Mesodermal cell (in vitro differentiated cells): ENCODE measurements around the gene RECK.
A peak's percentile ranks its signal among the peaks of the same experiment; 100 is the strongest.
"Not testable (repeated sequence)": the region's sequence is repeated elsewhere in the genome, so short reads cannot be mapped to it uniquely, and the experiment has no call there.

Experiments used
- H3K27ac ChIP-seq: 2 replicates; pipeline ENCODE4 v1.7.0; 2013; ENCODE audit warnings: mild to moderate bottlenecking, low read depth, low read length, moderate library complexity; ENCODE audit not compliant: severe bottlenecking
- H3K36me3 ChIP-seq: 2 replicates; pipeline ENCODE4 v1.7.1; 2013; ENCODE audit warnings: mild to moderate bottlenecking, low read length, moderate library complexity; ENCODE audit not compliant: control insufficient read depth, insufficient read depth
- H3K4me1 ChIP-seq: one replicate; pipeline ENCODE4 v1.7.1; 2013; ENCODE audit warnings: mild to moderate bottlenecking, low read length; ENCODE audit not compliant: insufficient read depth, control insufficient read depth, poor library complexity, severe bottlenecking
- H3K4me3 ChIP-seq: 2 replicates; pipeline ENCODE4 v1.7.0; 2013; ENCODE audit warnings: low read length, control low read depth, mild to moderate bottlenecking; ENCODE audit not compliant: insufficient read depth, poor library complexity, severe bottlenecking; ENCODE audit errors: extremely low read depth
- H3K9me3 ChIP-seq: 2 replicates; pipeline ENCODE4 v1.7.1; 2013; ENCODE audit warnings: mild to moderate bottlenecking, low read length, moderate library complexity; ENCODE audit not compliant: control insufficient read depth
- WGBS, 2 experiments: methylation state at CpG; one replicate each; pipeline ENCODE4 v1.1.5; 2013; ENCODE audit warnings: missing lambda C conversion rate in 2 of 2; ENCODE audit not compliant: insufficient coverage in 2 of 2; 5-methylcytosine and 5-hydroxymethylcytosine counted together

RECK gene

DNA sequence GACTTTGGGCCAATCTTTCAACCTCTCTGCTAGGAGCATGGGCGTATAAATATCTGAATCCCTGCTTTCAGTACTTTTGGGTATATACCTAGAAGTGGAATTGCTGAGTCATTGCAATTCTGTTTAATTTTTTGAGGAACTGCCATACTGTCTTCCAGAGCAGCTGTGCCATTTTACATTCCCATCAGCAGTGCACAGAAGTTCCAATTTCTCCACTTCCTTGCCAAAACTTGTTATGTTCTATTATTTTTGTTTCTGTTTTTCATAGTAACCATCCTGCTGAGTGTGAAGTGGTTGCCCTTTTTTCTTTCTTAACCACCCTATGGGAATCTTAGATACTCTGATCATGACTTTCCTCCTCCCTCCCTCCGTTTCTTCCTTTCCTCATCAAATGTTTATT, 121.4 kb downstream of the RECK start:
- WGBS, 2 experiments = 83 to 88% methylated on average over 1 of the region's 2 CpGs
- H3K4me1 ChIP-seq = peaks cover 15% of the 10 kb centered on the region
- peaks cover 5% of the 10 kb centered on the region for H3K9me3 ChIP-seq
- H3K27ac ChIP-seq = no peak overlapping the region
- peaks cover 39% of the 10 kb centered on the region for H3K36me3 ChIP-seq
- H3K4me3 ChIP-seq = no peak overlapping the region

DNA sequence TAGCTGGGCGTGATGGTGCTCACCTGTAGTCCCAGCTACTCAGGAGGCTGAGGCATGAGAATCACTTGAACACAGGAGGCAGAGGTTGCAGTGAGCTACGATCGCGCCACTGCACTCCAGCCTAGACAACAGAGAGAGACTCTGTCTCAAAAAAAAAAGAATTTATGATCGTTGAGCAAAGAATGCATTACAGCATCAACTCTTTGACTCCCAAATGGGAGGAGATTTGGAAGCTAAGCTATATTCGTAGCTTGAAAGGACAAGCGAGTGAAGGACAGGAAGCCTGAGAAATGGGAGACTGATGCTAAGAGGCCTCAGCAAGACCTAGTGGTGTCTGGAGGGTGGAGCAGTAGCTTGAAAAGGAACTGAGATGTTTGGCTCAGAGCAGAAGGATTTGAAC, 122.2 kb downstream of the RECK start:
- 94 to 95% methylated on average over 6 to 7 of the region's 7 CpGs for WGBS, 2 experiments
- peaks cover 23% of the 10 kb centered on the region for H3K4me1 ChIP-seq

DNA sequence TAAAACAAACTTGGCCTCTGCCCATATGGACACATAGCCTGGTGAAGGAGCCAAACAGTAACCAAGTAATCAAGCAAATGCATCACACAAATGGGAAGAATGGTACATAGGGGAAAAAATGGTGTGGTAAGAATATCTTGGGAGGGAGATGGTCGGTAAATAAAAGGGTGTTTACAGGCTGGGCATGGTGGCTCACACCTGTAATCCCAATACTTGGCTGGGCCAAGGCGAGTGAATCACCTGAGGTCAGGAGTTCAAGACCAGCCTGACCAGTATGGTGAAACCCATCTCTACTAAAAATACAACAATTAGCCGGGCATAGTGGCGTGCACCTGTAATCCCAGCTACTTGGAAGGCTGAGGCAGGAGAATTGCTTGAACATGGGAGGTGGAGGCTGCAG, 122.8 kb downstream of the RECK start:
- H3K4me3 ChIP-seq, H3K9me3 ChIP-seq, H3K27ac ChIP-seq: not testable (repeated sequence)
- Histone ChIP-seq H3K36me3 (peaks cover 39% of the 10 kb centered on the region), H3K4me1 (peaks cover 25% of the 10 kb centered on the region)
- 94 to 95% methylated on average over 2 to 4 of the region's 4 CpGs for WGBS, 2 experiments

More for the DNA sequence above, 122.2 kb downstream of the RECK start:
- no peak overlapping the region for H3K27ac ChIP-seq
- H3K36me3 ChIP-seq = peaks cover 39% of the 10 kb centered on the region
- H3K4me3 ChIP-seq = no peak overlapping the region
- peaks cover 5% of the 10 kb centered on the region for H3K9me3 ChIP-seq

DNA sequence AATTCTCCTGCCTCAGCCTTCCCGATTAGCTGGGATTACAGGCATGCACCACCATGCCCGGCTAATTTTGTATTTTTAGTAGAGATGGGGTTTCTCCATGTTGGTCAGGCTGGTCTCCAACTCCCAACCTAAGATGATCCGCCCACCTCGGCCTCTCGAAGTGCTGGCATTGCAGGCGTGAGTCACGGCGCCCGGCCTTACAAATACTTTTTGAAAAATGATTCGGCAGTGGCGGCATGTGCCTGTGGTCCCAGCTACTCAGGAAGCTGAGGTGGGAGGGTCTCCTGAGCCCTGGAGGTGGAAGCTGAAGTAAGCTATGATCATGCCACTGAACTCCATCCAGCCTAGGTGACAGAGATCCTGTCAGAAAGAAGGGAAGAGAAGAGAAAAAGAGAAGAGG, 123.4 kb downstream of the RECK start:
- H3K9me3 ChIP-seq, H3K4me3 ChIP-seq, H3K27ac ChIP-seq: not testable (repeated sequence)
- H3K36me3 ChIP-seq = peaks cover 34% of the 10 kb centered on the region
- 85 to 89% methylated on average over 9 of the region's 11 CpGs for WGBS, 2 experiments
- peaks cover 28% of the 10 kb centered on the region for H3K4me1 ChIP-seq

DNA sequence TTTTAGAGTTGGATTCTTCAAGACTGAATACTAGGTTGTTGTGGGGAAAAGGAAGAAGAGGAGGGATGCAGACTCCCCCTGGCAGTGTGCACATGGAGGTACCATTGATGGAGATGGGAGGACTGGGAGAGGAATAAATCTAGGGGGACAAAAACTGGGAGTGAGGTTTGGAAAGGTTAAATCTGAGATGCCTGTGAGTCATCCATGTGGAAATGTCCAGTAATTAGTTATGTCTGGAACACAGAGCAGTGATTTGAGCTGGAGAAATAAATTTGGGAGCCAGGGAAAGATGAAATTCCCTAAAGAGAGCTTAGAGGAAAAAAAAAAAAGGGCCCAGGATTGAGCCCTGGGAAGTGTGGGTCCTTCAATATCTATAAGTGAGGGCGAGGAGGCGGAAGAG, 124.5 kb downstream of the RECK start:
- Histone ChIP-seq H3K4me3 (no peak overlapping the region), H3K4me1 (peaks cover 31% of the 10 kb centered on the region), H3K36me3 (peaks cover 24% of the 10 kb centered on the region), H3K27ac (no peak overlapping the region), H3K9me3 (peaks cover 5% of the 10 kb centered on the region)
- 100% methylated on average over 2 of the region's 2 CpGs; no CpG with 5 or more reads in 1 of the 2 experiments for WGBS, 2 experiments

DNA sequence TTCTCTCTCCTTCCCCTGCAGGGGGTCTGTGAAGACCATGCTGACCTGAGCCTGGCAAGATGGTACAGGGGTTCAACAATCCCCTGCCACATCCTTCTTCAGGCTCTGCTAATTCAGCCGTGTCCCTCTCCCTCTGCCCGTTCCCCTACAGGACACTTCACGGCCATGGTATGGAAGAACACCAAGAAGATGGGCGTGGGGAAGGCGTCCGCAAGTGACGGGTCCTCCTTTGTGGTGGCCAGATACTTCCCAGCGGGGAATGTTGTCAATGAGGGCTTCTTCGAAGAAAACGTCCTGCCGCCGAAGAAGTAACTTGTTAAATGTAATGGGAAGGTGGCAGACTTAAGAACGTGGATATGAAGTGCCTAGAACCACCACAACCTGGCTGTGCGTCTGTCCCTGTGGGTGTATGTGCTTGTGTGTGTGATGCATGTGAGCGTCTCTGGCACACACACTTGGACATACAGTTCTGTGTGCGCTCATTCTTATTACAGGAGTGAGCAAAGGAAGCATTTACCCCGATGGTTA, 125.6 kb downstream of the RECK start:
- Histone ChIP-seq H3K4me3 (no peak overlapping the region), H3K4me1 (peaks cover 31% of the 10 kb centered on the region), H3K9me3 (no peaks in the 10 kb centered on the region), H3K27ac (peak overlapping the region; percentile 98), H3K36me3 (peaks cover 19% of the 10 kb centered on the region)
- 78 to 85% methylated on average over 9 to 15 of the region's 17 CpGs for WGBS, 2 experiments

DNA sequence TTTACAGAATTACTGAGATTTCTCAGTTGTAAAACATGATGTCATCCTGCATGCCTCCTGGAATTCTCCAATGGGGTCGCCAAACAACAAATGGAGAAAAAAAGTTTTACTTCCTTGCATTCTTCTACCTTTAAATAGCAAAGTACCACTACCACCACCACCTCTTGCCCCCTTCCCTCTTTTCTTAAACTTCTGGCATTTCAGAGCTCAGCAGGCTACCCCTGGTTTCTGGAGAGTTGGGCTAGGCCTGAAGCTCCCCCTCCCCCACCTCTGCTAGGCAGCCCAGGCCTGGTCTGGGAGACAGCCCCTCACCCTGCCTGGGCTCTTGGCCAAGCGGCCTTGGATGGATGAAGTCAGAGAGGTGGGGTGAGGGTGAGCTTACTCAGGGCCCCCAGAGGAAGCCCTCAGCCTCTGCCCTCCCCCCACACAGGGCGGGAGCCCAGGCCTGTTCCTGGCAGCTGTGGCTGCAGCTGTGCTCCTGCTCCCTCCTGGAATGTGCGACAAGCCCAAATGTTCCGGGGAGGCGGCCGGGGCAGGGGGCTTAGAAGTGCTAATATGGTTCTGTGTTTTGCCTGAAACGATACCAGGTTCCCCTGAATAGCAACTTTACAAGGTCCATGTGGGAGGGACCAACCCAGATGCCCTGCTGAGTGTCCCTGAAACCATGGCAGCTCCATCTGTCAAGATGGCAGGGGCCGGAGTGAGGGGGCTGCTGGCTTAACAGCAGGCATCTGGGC, 126.5 kb downstream of the RECK start:
- WGBS, 2 experiments = 16 to 17% methylated on average over 3 to 7 of the region's 9 CpGs
- Histone ChIP-seq H3K27ac (peak overlapping the region; percentile 98), H3K36me3 (peaks cover 10% of the 10 kb centered on the region), H3K9me3 (no peaks in the 10 kb centered on the region), H3K4me1 (peaks cover 31% of the 10 kb centered on the region), H3K4me3 (no peak overlapping the region)

DNA sequence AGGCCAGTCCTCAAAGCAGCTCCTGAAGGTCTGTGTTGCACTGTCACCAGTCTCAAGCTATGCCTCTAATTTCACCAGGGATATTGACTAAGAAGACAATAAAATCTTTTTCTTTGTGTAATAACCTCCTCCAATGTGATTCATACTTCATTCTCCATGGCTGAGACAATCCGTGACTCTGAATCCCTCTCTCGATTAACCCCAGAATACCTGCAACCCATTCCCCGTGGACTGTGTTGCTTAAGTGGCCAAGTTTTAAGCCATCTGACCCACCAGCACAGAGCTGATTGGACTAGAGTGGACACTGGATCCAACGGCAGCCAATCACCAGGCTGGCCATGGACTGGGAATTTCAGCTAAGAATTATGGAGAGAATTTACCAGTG, 127.1 kb downstream of the RECK start:
- Histone ChIP-seq H3K36me3 (peaks cover 7% of the 10 kb centered on the region), H3K4me1 (peaks cover 31% of the 10 kb centered on the region), H3K9me3 (no peaks in the 10 kb centered on the region), H3K4me3 (no peak overlapping the region), H3K27ac (peak overlapping the region; percentile 98)
- whole genome bisulfite sequencing, 2 experiments = 72 to 78% methylated on average over 3 to 4 of the region's 4 CpGs

DNA sequence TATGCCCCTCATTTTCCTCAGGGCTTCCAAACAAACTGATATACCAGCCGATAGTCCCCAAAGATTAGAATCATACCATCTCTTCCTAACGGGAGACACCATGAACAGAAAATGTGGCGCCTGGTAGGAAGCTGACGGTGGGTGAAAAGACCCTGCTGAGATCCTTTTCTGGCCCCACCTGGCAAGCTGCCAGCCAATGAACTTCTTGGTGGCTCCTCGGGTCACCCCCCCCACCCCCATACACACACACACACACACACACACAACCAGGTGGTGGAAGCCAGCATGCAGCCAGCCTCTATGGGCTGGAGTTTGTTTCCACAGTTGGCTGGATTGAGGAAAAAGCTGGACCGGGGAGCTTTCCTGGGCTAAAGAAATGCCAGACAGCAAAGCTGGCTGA, 127.7 kb downstream of the RECK start:
- H3K36me3 ChIP-seq = peaks cover 7% of the 10 kb centered on the region
- H3K4me1 ChIP-seq = peaks cover 34% of the 10 kb centered on the region
- H3K4me3 ChIP-seq = no peak overlapping the region
- no peaks in the 10 kb centered on the region for H3K9me3 ChIP-seq
- no peak overlapping the region for H3K27ac ChIP-seq
- WGBS, 2 experiments = 88 to 90% methylated on average over 4 to 5 of the region's 6 CpGs

DNA sequence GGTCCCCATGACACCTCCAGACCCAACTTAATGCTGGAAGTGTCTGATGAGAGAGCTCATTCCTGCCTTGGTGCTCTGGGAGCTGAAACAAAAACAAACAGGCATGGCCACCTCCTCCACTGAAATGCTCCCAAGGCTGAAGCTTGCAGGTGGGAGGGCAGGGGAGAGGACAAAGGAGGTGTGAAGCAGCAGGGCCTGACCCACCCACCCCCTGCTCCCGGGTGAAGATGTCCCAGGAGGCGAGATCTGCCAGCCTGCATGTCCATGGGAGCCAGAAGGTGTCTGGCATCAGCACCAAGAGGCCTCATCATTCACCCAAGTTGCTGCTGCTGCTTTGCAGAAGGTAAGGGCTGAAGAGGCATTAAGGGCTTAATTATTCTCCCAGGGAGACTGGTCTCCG, 128.3 kb downstream of the RECK start:
- Histone ChIP-seq H3K4me1 (peaks cover 34% of the 10 kb centered on the region), H3K36me3 (peaks cover 5% of the 10 kb centered on the region), H3K9me3 (no peaks in the 10 kb centered on the region), H3K27ac (no peak overlapping the region), H3K4me3 (no peak overlapping the region)
- 56 to 63% methylated on average over 3 of the region's 3 CpGs for WGBS, 2 experiments

DNA sequence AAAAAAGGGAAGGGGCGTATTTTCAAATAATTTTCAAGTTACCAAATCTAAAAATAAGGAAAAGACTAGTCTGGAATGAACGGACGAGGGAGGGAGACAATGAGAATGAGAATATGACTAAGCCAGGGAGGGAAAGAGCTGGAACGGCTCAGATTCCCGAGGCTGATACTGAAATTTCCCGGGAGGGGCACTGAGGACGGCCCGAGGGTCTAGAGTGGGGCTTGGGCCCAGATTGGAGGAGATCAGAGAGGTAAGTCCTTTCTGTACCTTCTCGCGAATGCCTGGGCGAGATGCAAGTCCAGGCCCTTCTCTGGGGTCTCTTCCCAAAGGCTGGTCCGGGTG, 129.1 kb downstream of the RECK start:
- H3K9me3 ChIP-seq = no peaks in the 10 kb centered on the region
- no peak overlapping the region for H3K27ac ChIP-seq
- 80 to 86% methylated on average over 7 to 11 of the region's 12 CpGs for WGBS, 2 experiments
- H3K4me1 ChIP-seq = peaks cover 34% of the 10 kb centered on the region
- no peaks in the 10 kb centered on the region for H3K36me3 ChIP-seq
- no peak overlapping the region for H3K4me3 ChIP-seq
